M059J (cell line): Measurements from ENCODE around the gene USP10. TPM values are rescaled to one million over a fixed set of nuclear protein-coding genes. Genes with fewer than 3 reads are reported as not detected.
"Not testable (repeated sequence)": the region's sequence is repeated elsewhere in the genome, so short reads cannot be mapped to it uniquely, and the experiment has no call there.

Experiments used
- DNase-seq: peaks from one replicate; pipeline ENCODE4 v3.0.0-alpha.2; 2012; ENCODE audit warnings: low read depth
- total RNA-seq: library from RNA; depleted of rRNA; stranded (reverse); fragments of >200 nt; shearing (Covaris generic); gene quantifications from 2 replicates; pipeline ENCODE4 v1.2.3, GENCODE V29; 2014

Gene USP10
- total RNA-seq, 1 experiment from 2014 or later, result 80.6 TPM

DNA sequence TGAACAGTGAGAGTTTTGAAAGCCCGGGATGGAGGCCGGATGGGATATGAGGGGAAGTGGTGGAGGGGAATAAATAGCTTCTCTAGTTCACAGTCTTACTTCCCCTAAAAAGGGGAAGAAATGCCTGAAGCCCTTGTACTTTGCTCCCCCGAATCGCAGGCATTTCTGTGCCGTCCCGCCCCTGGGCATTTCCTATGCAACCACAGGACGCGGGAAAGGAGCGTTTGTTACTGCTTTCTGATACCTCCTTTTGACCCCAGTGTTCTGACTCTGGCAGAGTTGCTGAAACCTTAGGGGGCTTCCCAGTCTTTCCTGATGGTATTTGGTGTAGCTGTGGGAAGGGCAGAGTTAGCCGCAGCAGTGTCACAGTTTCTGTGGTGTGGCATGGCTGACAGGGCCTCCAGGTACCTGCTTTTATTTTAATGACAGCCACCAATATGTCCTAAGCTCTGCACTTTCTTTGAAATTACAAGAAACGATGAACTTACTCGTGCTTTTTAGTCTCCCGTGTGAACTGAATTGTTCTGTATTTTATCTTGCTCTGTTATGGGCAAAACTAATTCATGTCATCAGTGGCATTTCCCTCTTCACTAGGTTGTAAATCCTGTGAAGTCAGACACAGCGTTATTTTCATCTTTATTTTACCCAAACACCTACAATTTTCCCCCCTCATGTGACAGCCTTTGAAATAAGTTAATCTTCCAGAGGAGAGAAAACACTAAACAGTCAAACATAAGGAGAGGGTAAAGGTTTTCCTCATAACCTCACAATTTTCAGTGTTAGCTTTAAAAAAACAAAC, 27.1 kb downstream of the USP10 start:
- DNase-seq, result peak; percentile 13

GRCh38 chr16:84728853-84729424, 29.1 kb downstream of the USP10 start:
- no peak for DNase-seq

DNA sequence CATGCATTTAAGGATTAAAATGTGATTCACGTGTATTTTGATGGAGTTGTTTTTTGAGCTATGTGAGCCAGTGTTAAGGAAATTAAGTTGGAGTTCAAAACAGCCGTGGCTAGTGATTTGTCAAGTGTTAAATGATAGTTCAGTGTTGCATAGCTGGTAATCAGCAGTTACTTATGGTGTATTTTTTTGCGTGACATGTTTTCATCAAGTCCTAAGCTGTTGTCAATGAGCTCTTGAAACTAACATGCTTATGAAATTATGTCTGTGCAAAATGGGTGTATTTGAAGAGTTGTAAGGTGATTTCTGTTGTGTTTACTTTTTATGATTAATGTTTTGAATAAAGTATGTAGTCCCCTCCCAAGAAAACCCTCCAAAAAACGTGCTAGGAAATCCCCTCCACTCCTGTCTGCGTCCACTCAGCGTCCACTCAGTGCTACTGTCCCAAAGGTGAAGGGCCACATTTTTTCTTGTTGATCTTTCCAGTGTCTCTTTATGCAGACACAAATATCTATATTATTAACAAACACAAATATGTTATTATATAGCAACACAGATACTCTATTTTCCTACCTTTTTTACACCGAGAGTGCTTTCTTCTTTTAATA, 30.0 kb downstream of the USP10 start:
- no peak for DNase-seq

DNA sequence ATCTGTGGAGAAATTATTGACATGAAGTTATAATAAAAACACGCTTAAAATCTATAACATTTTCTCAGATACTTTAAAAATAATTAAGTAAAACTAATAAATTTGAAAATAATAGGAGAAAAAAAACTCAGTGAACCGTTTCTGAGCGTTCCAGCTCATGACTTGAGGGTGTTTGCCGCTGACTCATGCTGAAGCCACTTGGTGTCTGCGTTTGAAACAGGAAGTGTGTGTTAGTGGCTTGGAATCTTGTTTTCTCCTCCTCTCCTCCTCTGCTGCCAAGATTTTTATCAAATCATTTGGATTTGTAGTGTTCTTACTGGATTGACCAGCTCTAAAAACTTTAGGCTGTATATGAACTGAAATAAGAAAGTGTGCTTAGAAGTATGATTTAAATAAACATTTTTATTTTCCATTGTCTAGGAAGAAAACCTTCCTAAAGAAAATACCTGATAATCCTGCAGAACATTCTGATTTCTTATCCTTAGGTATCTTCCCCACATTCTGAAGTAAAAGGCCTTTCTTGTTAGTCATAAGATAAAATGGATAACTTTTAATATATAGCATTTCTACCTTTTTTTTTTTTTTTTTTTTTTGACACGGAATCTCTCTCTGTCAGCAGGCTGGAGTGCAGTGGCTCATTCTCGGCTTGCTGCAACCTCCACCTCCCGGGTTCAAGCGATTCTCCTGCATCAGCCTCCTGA, 30.8 kb downstream of the USP10 start:
- DNase-seq, result peak; percentile 94

DNA sequence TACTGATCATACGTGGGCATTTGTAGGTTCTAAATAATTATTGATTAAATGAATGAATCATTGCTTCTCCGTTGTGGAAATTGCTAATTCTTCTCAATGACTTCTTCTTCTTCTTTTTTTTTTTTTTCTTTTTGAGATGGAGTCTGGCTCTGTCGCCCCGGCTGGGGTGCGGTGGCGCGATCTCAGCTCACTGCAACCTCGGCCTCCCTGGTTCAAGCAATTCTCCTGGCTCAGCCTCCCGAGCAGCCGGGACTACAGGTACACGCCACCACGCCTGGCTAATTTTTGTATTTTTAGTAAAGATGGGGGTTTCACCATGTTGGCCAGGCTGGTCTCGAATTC, 32.5 kb downstream of the USP10 start:
- DNase-seq, result not testable (repeated sequence)

GRCh38 chr16:84732674-84733352, 33.0 kb downstream of the USP10 start:
- no peak for DNase-seq

DNA sequence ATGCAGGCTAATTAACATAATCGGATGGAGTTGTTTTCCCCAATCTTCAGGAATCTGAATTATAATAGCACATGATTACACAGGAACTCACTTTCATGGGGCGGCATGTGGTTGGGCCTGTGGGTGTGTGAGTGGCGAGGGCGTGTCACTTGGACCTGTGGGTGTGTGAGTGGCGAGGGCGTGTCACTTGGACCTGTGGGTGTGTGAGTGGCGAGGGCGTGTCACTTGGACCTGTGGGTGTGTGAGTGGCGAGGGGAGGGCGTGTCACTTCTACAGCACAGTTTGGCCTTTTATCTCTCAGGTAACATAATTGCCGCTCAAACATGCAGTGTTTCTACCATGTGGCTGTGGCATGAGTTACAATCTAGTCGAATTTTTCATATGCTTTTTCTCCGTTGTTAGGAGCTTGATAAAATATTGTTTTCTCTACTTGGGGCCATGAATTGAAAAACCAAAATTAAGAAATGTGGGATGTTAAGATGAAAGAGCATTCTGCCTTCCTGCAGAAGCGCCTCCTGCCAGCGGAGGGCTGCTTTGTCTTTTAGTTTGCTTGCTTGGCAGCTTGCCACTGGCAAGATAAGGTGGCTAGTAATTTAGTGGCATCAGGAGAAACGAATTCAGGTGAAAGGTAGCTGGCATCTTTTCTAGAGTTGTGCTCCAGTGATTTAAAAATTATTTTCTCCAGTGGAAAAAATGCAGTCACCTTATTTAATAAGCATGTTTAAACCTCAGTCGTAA, 36.2 kb downstream of the USP10 start:
- no peak for DNase-seq

GRCh38 chr16:84737192-84738011, 37.6 kb downstream of the USP10 start:
- no peak for DNase-seq

- peak; percentile 70 for DNase-seq
Observed at GRCh38 chr16:84738255-84739038, 38.6 kb downstream of the USP10 start.

DNA sequence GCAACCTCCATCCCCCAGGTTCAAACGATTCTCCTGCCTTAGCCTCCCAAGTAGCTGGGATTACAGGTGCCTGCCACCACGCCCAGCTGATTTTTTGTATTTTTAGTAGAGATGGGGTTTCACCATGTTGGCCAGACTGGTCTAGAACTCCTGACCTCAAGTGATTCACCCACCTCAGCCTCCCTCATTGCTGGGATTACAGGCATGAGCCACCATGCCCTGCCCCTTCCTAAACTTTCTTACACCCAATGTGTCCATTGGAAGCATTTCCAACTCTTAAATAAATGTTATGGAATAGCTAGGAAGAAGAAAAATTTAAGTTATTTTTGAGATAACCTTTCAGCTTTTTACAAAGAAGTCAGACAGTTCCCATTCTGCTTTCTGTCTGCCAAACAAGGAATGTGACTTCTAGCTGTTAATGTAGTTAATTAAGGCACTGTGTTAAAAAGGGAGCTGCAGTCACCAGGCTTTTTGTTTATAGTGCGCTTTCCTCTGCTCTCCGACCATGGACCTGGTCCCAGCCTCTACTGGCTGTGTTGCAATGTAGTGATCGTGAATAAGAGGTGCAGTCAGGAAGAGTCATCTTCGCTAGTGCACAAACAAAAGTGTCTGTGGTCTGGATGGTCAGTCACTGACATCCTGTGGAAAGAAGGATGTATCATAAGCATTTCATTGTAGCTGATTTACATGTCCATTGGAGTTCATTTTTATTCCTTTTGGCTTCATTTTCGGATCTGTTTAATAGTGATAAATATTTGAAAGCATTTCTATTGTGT, 39.7 kb downstream of the USP10 start:
- DNase-seq, result peak; percentile 94

DNA sequence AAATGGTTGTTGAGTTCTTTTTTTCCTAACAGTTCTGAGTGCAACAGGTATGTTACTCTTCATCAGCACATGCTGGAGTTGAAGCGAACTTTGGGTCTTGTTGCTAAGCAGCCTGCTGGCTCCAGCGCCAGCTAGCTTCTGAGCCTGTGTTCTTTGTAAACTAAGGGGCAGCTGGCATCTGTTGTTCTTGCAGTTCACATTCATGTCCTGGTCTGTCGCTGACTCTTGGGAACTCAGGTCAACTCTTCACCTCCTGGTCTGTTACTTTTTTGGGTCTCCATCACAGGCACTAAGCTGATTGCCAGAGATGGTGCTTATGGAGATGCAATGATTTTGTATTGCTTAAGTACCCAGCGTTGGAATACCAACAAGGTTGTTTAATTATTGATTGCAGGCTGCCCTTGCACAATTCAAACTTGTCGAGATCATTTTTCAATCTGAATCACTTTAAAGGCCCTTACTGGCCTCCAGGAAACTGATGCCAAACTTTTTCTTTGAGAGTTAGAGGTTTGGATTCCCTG, 40.9 kb downstream of the USP10 start:
- DNase-seq, result no peak

DNA sequence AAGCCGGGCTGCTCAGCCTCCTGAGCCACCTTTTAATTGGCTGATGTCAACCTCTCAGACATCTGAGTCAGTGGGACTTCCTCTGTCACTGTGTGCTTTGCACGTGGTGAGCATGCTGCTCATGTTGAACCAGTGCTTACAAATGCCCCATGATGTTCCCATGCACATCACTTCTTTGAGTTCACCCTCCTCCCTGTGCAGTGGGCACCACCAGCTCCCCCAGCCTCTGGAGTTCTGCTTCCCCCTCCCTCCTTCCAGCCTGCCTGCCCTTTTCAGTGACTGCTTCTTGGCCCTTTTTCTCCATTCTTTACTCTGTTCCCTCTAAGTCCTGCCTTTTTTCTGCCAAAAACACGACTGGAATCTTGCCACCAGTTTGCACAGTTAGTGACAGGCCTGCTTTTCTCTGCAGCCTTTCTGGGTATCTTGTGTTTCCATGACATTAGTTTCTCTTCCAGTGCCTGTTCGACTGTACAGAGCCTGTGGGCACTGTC, 41.6 kb downstream of the USP10 start:
- DNase-seq, result peak; percentile 53

DNA sequence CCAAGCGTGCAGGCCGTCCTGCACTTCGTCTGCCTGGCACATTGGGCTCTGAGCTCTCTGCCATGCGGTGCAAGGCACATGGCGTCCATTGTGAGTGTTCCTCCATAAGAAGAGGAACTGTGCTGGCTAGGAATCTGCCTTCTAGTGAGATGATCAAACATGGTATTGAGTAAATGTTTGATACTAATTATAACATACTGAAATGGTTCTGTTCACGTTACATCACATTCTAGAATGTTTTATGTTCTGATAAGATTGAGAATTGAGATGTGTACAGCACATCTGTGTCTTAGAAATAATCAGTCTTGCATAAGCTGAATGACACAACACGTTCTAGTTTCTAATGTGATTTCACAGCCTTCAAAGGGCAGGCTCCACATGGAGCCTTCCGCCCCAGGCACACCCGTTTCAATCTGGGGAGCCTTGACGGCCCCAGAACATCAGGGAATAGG, 42.9 kb downstream of the USP10 start:
- DNase-seq, result no peak

GRCh38 chr16:84746231-84746630, 46.4 kb downstream of the USP10 start:
- DNase-seq, result no peak

- DNase-seq, result no peak
Observed at GRCh38 chr16:84746875-84747274, 47.1 kb downstream of the USP10 start.

DNA sequence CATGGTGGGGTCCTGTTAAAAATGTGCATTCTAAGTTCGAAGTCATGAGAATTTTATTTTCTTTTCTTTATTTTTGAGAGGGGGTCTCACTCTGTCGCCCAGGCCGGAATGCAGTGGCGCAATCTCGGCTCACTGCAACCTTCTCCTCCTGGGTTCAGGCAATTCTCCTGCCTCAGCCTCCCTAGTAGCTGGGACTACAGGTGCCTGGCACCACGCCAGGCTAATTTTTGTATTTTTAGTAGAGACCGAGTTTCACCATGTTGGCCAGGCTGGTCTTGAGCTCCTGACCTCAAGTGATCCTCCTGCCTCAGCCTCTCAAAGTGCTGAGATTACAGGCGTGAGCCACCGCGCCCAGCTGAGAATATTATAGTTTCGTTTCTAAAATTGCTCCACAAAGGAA, 48.4 kb downstream of the USP10 start:
- not testable (repeated sequence) for DNase-seq

- DNase-seq, result no peak
Observed at GRCh38 chr16:84749072-84749471, 49.3 kb downstream of the USP10 start.

DNA sequence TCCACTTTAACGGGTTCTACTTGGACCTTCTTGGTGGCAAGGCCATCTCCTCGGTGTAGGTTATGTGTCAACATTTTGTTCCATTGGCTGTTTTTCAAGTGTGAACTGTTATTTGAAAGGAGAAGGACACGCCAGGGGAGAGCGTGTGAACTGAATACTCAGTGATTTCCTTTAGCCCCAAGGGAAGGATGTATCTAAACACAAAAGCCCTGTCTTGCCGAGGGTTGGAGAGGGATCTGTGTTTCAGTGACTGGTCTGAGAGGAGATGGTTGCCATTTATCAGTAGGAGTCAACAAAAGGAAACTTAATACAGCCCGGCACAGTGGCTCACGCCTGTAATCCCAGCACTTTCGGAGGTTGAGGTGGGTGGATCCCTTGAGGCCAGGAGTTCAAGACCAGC, 50.0 kb downstream of the USP10 start:
- no peak for DNase-seq
